Skeletal muscle cell (primary cell): ENCODE measurements around the gene TMEM266.
"Not testable (repeated sequence)": the region's sequence is repeated elsewhere in the genome, so short reads cannot be mapped to it uniquely, and the experiment has no call there.

Experiments used
- DNase-seq: peaks from one replicate; pipeline ENCODE4 v3.0.0-alpha.2; 2010; ENCODE audit warnings: low read depth
- H3K4me3 ChIP-seq: 2 replicates; pipeline ENCODE4 v1.5.1; 2011; ENCODE audit warnings: low read depth, mild to moderate bottlenecking, control low read depth, low read length, moderate library complexity

Gene TMEM266, protein sequence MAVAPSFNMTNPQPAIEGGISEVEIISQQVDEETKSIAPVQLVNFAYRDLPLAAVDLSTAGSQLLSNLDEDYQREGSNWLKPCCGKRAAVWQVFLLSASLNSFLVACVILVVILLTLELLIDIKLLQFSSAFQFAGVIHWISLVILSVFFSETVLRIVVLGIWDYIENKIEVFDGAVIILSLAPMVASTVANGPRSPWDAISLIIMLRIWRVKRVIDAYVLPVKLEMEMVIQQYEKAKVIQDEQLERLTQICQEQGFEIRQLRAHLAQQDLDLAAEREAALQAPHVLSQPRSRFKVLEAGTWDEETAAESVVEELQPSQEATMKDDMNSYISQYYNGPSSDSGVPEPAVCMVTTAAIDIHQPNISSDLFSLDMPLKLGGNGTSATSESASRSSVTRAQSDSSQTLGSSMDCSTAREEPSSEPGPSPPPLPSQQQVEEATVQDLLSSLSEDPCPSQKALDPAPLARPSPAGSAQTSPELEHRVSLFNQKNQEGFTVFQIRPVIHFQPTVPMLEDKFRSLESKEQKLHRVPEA

GRCh38 chr15:76059320-76060117 lies at the start of gene TMEM266:
TMEM266 (plus strand) TSS chr15:76059985; CDS start chr15:76134264, 74,279 bp downstream.
- DNase-seq: no peak
- H3K4me3 ChIP-seq: peak within 1 kb of the TSS; percentile 60

DNA sequence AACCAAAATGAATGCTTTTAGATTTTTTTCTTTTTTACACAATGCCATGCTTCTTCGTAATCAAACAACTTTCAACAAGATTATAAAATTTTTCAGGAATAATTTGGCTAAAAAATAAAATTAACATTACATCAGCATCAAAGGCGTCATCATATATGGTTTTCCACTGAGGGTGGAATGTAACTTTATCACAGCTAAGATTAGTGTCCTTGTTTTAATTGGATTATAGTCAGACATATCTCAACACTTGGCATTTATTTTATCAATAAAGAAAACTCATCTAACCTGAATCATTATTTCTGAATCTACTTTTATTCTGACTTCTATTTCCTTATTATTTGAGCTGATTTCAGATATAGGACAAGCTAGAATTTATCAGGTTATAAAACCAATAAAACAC lies 49.2 kb upstream of the TMEM266 start:
- H3K4me3 ChIP-seq: no peak overlapping the region
- no peak for DNase-seq

GRCh38 chr15:76011627-76012551 lies 47.9 kb upstream of the TMEM266 start, which contains the start of gene NRG4:
NRG4 (minus strand) TSS chr15:76012424; CDS start chr15:76011230, 1,194 bp downstream.
- DNase-seq: no peak
- H3K4me3 ChIP-seq: peak within 1 kb of the TSS; percentile 7

DNA sequence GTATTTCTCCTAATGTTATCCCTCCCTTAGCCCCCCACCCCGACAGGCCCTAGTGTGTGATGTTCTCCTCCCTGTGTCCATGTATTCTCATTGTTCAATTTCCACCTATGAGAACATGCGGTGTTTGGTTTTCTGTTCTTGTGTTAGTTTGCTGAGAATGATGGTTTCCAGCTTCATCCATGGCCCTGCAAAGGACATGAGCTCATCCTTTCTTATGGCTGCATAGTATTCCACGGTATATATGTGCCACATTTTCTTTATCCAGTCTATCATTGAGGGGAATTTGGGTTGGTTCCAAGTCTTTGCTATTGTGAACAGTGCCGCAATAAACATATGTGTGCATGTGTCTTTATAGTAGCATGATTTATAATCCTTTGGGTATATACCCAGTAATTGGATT lies 46.3 kb upstream of the TMEM266 start:
- DNase-seq, H3K4me3 ChIP-seq: not testable (repeated sequence)

GRCh38 chr15:76024021-76024768 lies 35.6 kb upstream of the TMEM266 start:
- no peak overlapping the region for H3K4me3 ChIP-seq
- no peak for DNase-seq

DNA sequence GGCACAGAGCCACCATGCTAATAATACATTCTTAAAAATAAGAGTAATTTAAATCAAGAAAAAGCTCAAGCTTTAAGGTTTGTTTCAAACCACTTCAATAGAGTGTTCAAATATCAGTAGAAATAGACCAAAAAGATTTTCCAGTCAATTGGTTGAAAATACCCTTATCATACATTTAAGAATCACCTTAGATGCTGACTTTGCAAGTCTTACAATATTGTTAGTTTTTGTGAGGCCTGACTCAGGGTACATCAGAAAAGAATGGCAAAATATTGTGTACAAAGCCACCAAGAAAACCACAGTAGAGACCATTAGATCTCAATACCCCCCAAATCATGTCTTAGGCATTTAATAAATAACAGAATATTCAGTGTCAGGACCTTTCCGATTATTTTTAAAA lies 27.7 kb upstream of the TMEM266 start:
- no peak for DNase-seq
- no peak overlapping the region for H3K4me3 ChIP-seq

DNA sequence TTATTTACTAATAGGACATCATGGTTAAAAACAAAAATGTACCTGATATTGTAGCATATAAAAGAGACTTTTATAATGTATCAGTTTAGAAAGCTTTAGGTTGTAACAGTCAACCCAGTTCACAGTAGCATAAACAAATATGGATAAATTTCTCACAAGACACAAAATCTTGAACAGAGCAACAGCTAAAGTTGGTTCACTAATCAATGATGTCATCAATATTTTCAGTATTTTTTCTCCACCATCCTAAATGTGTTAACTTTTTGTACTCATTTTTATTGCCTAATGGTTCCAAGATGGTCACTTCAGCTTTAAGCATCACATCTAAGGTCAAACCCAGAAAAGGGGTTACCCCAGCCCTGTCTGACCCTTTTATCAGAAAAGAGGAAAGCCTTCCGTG lies 26.3 kb upstream of the TMEM266 start:
- DNase-seq: no peak

DNA sequence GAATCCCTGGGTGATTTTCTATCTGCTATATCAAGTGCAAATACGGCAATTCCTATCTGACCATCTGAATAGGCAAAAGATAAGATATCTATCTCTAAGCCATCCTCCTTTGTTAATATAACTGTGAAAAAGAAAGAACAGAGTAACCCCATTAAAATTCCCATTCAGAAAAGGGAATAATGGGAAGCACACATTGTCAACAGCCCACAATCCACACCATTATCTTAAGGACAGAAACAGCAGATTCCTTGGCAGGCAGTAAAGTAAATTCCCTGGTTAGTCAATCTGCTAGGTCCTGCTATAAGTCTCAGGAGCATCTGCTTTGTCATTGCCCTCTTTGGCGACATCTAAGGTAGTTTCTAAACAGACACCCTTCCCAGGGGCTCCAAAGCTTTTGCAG lies 25.7 kb upstream of the TMEM266 start:
- no peak for DNase-seq
- H3K4me3 ChIP-seq: no peak overlapping the region

More for the DNA sequence above, 26.3 kb upstream of the TMEM266 start:
- H3K4me3 ChIP-seq: no peak overlapping the region

- no peak for DNase-seq
- no peak overlapping the region for H3K4me3 ChIP-seq
Measured at GRCh38 chr15:76035593-76035992, 24.2 kb upstream of the TMEM266 start.

DNA sequence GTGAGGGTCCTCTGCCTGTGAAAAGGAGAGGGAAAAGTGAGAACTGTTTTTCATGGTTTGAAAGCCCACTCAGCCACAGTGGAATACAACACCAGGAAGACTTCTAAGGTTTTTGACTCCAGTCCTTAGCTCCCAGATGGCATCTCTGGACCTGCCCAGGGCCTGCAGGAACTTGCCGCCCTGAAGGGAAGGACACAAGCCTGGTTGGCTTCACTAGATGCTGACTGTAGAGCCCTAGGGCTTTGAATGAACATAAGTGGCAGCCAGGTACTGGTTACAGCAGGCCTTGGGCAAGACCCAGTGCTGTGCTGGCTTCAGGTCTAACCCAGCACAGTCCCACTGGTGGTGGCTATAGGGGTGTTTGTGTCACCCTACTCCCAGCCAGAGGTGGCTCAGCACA lies 21.3 kb upstream of the TMEM266 start:
- no peak for DNase-seq
- no peak overlapping the region for H3K4me3 ChIP-seq

GRCh38 chr15:76054201-76054600 lies 5.6 kb upstream of the TMEM266 start:
- DNase-seq, H3K4me3 ChIP-seq: not testable (repeated sequence)

DNA sequence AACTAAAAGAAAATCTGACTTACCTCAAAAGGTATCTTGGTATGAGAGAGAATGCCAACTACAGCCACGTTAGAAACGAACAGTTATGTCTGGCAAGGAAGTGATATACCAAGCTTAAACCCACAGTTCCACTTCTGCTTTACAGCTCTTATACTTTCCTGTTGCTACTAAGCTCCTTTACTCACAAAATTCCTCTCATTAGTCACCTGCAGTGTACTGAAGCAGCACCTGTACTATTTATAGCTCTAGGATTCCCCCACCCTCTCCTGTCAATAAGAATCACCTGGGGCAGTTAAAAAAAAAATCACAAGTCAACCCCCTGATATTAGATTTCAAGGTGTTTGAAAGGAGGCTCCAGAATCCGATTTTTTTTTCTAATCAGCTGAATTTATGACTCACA lies 2.9 kb upstream of the TMEM266 start:
- H3K4me3 ChIP-seq: no peak overlapping the region
- DNase-seq: no peak

GRCh38 chr15:76057332-76058000 lies 2.3 kb upstream of the TMEM266 start:
- DNase-seq: no peak
- peak overlapping the region; percentile 20 for H3K4me3 ChIP-seq

DNA sequence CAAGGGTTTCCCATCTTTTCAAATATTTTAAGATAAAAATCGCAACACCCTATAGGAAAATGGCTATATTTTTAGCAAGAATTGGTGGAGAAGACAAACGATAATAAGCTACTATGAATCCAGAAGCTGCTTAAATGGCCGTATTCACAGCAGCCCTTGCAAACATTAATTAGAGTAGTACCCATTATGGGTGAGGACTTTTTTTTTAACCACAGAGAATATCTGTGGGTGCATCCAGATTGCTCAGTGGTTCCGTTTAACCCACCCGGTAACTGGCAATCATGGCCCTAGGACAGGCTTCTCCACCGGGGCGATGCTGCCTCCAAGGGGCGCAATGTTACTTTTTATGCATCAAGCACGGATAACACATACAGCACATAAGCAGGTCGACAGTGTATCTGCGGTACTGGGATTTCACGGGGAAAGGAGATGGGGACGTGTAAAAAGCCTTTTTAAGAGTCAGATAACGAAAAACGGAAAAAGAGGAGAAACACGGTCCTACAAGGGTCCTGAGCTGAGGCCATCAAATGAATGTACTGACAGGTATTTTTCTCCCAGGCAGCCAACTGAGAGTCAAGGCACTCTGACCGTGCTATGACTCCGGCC lies 968 bp upstream of the TMEM266 start:
- DNase-seq: no peak
- H3K4me3 ChIP-seq: peak overlapping the region; percentile 60

- DNase-seq: no peak
- peak overlapping the region; percentile 50 for H3K4me3 ChIP-seq
Measured at GRCh38 chr15:76060118-76060989, 569 bp downstream of the TMEM266 start.

DNA sequence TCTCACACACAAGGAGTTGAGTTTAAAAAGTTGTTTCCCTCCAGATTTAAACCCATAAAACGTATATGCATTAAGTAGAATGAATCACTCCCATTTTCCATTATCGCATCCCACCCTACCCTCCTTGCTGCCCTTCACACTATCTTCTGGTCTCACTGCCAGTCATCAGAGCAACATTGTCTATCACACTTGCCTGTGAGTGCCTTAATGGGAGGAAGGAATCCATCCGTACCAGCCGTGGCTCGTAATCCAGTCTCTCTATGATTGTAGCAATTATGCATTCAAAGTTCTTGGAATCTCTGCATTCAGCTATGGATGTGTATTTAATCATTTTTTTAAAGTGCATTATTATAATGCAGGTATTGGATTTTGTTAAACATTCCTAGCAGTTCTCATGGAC lies 1.9 kb downstream of the TMEM266 start:
- H3K4me3 ChIP-seq: no peak overlapping the region
- no peak for DNase-seq

GRCh38 chr15:76062286-76062685 lies 2.5 kb downstream of the TMEM266 start:
- no peak for DNase-seq
- no peak overlapping the region for H3K4me3 ChIP-seq
